Fibroblast of lung (primary cell): ENCODE results near the gene ZNRF3. TPM values are rescaled to one million over a fixed set of nuclear protein-coding genes. Genes with fewer than 3 reads are reported as not detected.

Experiments
- DNase-seq, 2 donors: peaks; one replicate each; pipeline versions ENCODE4 v3.0.0 to v3.0.0-alpha.2; 2010; ENCODE audit warnings: low read depth in 2 of 2
- H2AFZ ChIP-seq: 2 replicates; pipeline ENCODE4 v1.5.1; 2012; ENCODE audit warnings: low read length, control low read depth, inconsistent platforms
- H3K27ac ChIP-seq: 2 replicates; pipeline ENCODE4 v1.5.1; 2011; ENCODE audit warnings: low read length, control low read depth; ENCODE audit not compliant: insufficient read depth
- H3K27me3 ChIP-seq: 2 replicates; pipeline ENCODE4 v1.5.1; 2011; ENCODE audit warnings: mild to moderate bottlenecking, low read length; ENCODE audit not compliant: control insufficient read depth, insufficient read depth
- H3K36me3 ChIP-seq: 2 replicates; pipeline ENCODE4 v1.5.1; 2011; ENCODE audit warnings: low read length; ENCODE audit not compliant: control insufficient read depth, insufficient read depth
- H3K4me1 ChIP-seq: 2 replicates; pipeline ENCODE4 v1.5.1; 2011; ENCODE audit warnings: low read length; ENCODE audit not compliant: control insufficient read depth, insufficient read depth; ENCODE audit errors: extremely low read depth
- H3K4me2 ChIP-seq: 2 replicates; pipeline ENCODE4 v1.5.1; 2011; ENCODE audit warnings: low read length, control low read depth; ENCODE audit not compliant: insufficient read depth; ENCODE audit errors: extremely low read depth
- H3K4me3 ChIP-seq, 4 experiments: fragments of 200-600 bp in 1 of 4; sonication (generic) in 1 of 4; replicated peaks in 1 of 4; 2 replicates each; pipeline ENCODE4 v1.5.1; 2011 to 2016; ENCODE audit warnings: low read length in 4 of 4, low read depth in 3 of 4, mild to moderate bottlenecking in 3 of 4, control low read depth in 2 of 4, inconsistent platforms in 1 of 4, mixed read lengths in 1 of 4; ENCODE audit not compliant: insufficient read depth in 1 of 4; ENCODE audit errors: control extremely low read depth in 1 of 4
- H3K79me2 ChIP-seq: 2 replicates; pipeline ENCODE4 v1.5.1; 2012; ENCODE audit warnings: mild to moderate bottlenecking, low read length, inconsistent platforms; ENCODE audit not compliant: control insufficient read depth, insufficient read depth
- H3K9ac ChIP-seq: 2 replicates; pipeline ENCODE4 v1.5.1; 2011; ENCODE audit warnings: mild to moderate bottlenecking, low read length, control low read depth; ENCODE audit not compliant: insufficient read depth
- H3K9me3 ChIP-seq: 2 replicates; pipeline ENCODE4 v1.5.1; 2012; ENCODE audit warnings: low read depth, low read length; ENCODE audit not compliant: control insufficient read depth, insufficient read depth
- H4K20me1 ChIP-seq: 2 replicates; pipeline ENCODE4 v1.5.1; 2011; ENCODE audit warnings: low read length; ENCODE audit not compliant: control insufficient read depth, insufficient read depth; ENCODE audit errors: extremely low read depth
- CTCF ChIP-seq, 2 donors: IDR thresholded peaks in 1 of 2; conservative IDR thresholded peaks in 1 of 2; 1 replicate in 1 of 2; 2 replicates in 1 of 2; pipeline ENCODE4 v1.5.1; 2011 to 2012; ENCODE audit warnings: low read length in 2 of 2, control low read depth in 1 of 2, inconsistent platforms in 1 of 2, low read depth in 1 of 2, mild to moderate bottlenecking in 1 of 2
- EZH2 ChIP-seq: IDR thresholded peaks from 2 replicates; pipeline ENCODE4 v1.5.1; 2012; ENCODE audit warnings: low read length, control low read depth, mild to moderate bottlenecking; ENCODE audit errors: missing control alignments
- polyA minus RNA-seq: library from RNA; depleted of rRNA, polyadenylated mRNA; stranded (reverse); fragments of >200 nt; gene quantifications from 2 replicates; pipeline ENCODE4 v1.2.3, GENCODE V29; 2011; ENCODE audit warnings: low replicate concordance
- polyA plus RNA-seq, 2 donors: library from polyadenylated mRNA; depleted of rRNA in 1 of 2; stranded (reverse) in 1 of 2; unstranded in 1 of 2; fragments of >200 nt; gene quantifications; 2 replicates each; pipeline ENCODE4 v1.2.1, GENCODE V29; 2011 to 2012; ENCODE audit warnings: missing spikeins in 1 of 2
- total RNA-seq: library from RNA; depleted of rRNA; stranded (reverse); fragments of >200 nt; gene quantifications from 2 replicates; pipeline ENCODE4 v1.2.1, GENCODE V29; 2014

ZNRF3 gene
- total RNA-seq (2.3 and 2.6 TPM in 2 replicates), polyA plus RNA-seq (1.1 and 2.5 TPM in 2 replicates), polyA minus RNA-seq (2.6 and 3.8 TPM in 2 replicates)
- polyA plus RNA-seq (2012) = 1.2 and 3.1 TPM in 2 replicates

GRCh38 chr22:28882878-28883656 is at the start of gene ZNRF3:
ZNRF3 (plus strand) TSS chr22:28883572; CDS start chr22:28883767, 195 bp downstream.
- DNase-seq = peak; percentile 86 to 95
- Histone ChIP-seq H3K4me2 (peak within 1 kb of the TSS; percentile 99), H3K4me3 (peak within 1 kb of the TSS; percentile 65 to 81 (median 71)), H3K4me1 (peaks cover 2% of the 10 kb centered on the region), H2AFZ (peak within 1 kb of the TSS; percentile 90), H3K36me3 (no peaks in the 10 kb centered on the region), H3K9me3 (no peaks in the 10 kb centered on the region), H3K27ac (no peak within 1 kb of the TSS), H3K9ac (peak within 1 kb of the TSS; percentile 50), H3K79me2 (peaks cover 2% of the 10 kb centered on the region), H4K20me1 (no peaks in the 10 kb centered on the region), H3K27me3 (no peaks in the 10 kb centered on the region)
- TF ChIP-seq CTCF (conservative IDR thresholded peaks at IDR 0.05 in 1 of 2, IDR thresholded peaks at IDR 0.05 in 1 of 2; ENCODE audit: low read depth in 1 of 2, low read length in 2 of 2) (no peak), EZH2 (no peak)

- Histone ChIP-seq H3K4me2 (no peak overlapping the region), H3K4me1 (no peaks in the 10 kb centered on the region), H3K36me3 (no peaks in the 10 kb centered on the region), H3K4me3 (no peak overlapping the region), H3K27ac (no peak overlapping the region), H3K9me3 (no peaks in the 10 kb centered on the region), H3K79me2 (no peaks in the 10 kb centered on the region), H2AFZ (no peak overlapping the region), H4K20me1 (no peaks in the 10 kb centered on the region), H3K9ac (no peak overlapping the region), H3K27me3 (no peaks in the 10 kb centered on the region)
- DNase-seq = no peak
- TF ChIP-seq CTCF (conservative IDR thresholded peaks at IDR 0.05 in 1 of 2, IDR thresholded peaks at IDR 0.05 in 1 of 2; ENCODE audit: low read depth in 1 of 2, low read length in 2 of 2) = no peak
- no peak for TF ChIP-seq EZH2
These were observed 47.7 kb upstream of the ZNRF3 start for GRCh38 chr22:28835630-28836189.

GRCh38 chr22:28837640-28838039 is 45.7 kb upstream of the ZNRF3 start:
- Histone ChIP-seq H3K36me3 (no peaks in the 10 kb centered on the region), H3K79me2 (no peaks in the 10 kb centered on the region), H3K4me1 (no peaks in the 10 kb centered on the region), H3K9ac (no peak overlapping the region), H3K27ac (no peak overlapping the region), H3K9me3 (no peaks in the 10 kb centered on the region), H3K27me3 (no peaks in the 10 kb centered on the region), H3K4me3 (no peak overlapping the region), H4K20me1 (no peaks in the 10 kb centered on the region), H3K4me2 (no peak overlapping the region), H2AFZ (no peak overlapping the region)
- no peak for TF ChIP-seq EZH2
- no peak for TF ChIP-seq CTCF (conservative IDR thresholded peaks at IDR 0.05 in 1 of 2, IDR thresholded peaks at IDR 0.05 in 1 of 2; ENCODE audit: low read depth in 1 of 2, low read length in 2 of 2)
- no peak for DNase-seq
